Choroid plexus epithelial cell (primary cell): ENCODE data around the gene ANGPTL3.
"Not testable (repeated sequence)": the region's sequence is repeated elsewhere in the genome, so short reads cannot be mapped to it uniquely, and the experiment has no call there.

Experiments used
- DNase-seq: peaks from one replicate; pipeline ENCODE4 v3.0.0-alpha.2; 2010; ENCODE audit warnings: low read depth
- H3K4me3 ChIP-seq: 2 replicates; pipeline ENCODE4 v1.5.1; 2011; ENCODE audit warnings: low read depth, mild to moderate bottlenecking, control low read depth, low read length, moderate library complexity
- TF ChIP-seq, protein P1 (sequence below): conservative IDR thresholded peaks from 2 replicates; pipeline ENCODE4 v1.5.1; 2011; ENCODE audit warnings: low read depth, mild to moderate bottlenecking, control low read depth, inconsistent platforms, low read length, moderate library complexity

The ANGPTL3 gene, protein sequence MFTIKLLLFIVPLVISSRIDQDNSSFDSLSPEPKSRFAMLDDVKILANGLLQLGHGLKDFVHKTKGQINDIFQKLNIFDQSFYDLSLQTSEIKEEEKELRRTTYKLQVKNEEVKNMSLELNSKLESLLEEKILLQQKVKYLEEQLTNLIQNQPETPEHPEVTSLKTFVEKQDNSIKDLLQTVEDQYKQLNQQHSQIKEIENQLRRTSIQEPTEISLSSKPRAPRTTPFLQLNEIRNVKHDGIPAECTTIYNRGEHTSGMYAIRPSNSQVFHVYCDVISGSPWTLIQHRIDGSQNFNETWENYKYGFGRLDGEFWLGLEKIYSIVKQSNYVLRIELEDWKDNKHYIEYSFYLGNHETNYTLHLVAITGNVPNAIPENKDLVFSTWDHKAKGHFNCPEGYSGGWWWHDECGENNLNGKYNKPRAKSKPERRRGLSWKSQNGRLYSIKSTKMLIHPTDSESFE

GRCh38 chr1:62597281-62597680 lies at the start of gene ANGPTL3:
ANGPTL3 (plus strand) TSS chr1:62597520; CDS start chr1:62597567, 47 bp downstream.
- no peak within 1 kb of the TSS for H3K4me3 ChIP-seq
- TF ChIP-seq, protein P1, sequence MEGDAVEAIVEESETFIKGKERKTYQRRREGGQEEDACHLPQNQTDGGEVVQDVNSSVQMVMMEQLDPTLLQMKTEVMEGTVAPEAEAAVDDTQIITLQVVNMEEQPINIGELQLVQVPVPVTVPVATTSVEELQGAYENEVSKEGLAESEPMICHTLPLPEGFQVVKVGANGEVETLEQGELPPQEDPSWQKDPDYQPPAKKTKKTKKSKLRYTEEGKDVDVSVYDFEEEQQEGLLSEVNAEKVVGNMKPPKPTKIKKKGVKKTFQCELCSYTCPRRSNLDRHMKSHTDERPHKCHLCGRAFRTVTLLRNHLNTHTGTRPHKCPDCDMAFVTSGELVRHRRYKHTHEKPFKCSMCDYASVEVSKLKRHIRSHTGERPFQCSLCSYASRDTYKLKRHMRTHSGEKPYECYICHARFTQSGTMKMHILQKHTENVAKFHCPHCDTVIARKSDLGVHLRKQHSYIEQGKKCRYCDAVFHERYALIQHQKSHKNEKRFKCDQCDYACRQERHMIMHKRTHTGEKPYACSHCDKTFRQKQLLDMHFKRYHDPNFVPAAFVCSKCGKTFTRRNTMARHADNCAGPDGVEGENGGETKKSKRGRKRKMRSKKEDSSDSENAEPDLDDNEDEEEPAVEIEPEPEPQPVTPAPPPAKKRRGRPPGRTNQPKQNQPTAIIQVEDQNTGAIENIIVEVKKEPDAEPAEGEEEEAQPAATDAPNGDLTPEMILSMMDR = no peak
- DNase-seq = no peak

GRCh38 chr1:62561306-62561705 lies 36.0 kb upstream of the ANGPTL3 start:
- TF ChIP-seq, protein P1 = no peak
- H3K4me3 ChIP-seq = no peak overlapping the region
- no peak for DNase-seq

DNA sequence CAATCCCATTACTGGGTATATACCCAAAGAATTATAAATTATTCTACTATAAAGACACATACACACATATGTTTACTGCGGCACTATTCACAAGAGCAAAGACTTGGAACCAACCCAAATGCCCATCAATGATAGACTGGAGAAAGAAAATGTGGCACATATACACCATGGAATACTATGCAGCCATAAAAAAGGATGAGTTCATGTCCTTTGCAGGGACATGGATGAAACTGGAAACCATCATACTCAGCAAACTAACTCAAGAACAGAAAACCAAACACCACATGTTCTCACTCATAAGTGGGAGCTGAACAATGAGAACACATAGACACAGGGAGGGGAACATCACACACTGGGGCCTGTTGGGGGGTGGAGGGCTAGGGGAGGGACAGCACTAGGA lies 30.1 kb upstream of the ANGPTL3 start:
- not testable (repeated sequence) for DNase-seq

GRCh38 chr1:62567926-62568325 lies 29.4 kb upstream of the ANGPTL3 start:
- not testable (repeated sequence) for DNase-seq, H3K4me3 ChIP-seq

More for the DNA sequence above, 30.1 kb upstream of the ANGPTL3 start:
- not testable (repeated sequence) for H3K4me3 ChIP-seq

DNA sequence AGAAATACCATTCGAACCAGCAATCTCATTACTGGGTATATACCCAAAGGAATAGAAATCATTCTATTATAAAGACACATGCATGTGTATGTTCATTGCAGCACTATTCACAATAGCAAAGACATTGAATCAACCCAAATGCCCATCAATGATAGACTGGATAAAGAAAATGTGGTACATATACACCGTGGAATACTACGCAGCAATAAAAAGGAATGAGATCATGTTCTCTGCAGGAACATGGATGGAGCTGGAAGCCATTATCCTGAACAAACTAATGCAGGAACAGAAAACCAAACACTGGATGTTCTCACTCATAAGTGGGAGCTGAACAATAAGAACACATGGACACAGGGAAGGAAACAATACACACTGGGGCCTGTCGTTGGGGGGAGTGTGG lies 25.8 kb upstream of the ANGPTL3 start:
- not testable (repeated sequence) for H3K4me3 ChIP-seq, DNase-seq

DNA sequence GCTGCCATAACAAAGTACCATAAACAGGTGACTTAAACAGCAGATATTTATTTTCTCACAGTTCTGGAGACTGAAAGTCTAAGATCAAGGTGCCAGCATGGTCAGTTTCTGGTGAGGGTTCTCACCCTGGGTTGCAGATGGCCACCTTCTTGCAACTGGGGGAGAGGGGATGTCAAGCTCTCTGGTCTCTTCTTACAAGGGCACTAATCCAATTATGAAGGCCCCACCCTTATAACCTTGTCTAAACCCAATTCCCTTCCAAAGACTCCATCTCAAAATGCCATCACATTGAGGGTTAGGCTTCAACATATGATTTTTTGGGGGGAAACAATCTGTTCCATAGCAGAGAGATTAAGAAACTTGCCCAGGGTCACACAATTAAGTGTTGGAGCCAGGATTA lies 24.8 kb upstream of the ANGPTL3 start:
- no peak for DNase-seq
- no peak overlapping the region for H3K4me3 ChIP-seq
- TF ChIP-seq, protein P1 = no peak

DNA sequence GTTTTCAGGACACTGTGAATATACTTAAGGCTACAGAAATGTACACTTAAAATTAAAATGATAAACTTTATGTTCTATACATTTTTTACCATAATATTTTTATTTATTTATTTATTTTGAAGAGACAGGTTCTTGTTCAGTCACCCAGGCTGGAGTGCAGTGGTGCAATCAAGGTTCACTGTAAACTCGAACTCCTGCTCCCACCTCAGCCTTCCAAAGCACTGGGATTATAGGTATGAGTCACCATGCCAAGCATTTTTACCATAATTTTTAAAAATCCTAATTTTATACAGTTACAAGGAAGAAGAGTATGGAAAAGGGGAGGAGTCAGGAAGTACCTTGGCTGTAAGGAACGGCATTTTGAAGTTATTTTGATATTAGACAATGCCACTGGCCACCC lies 23.6 kb upstream of the ANGPTL3 start:
- DNase-seq = no peak
- TF ChIP-seq, protein P1 = no peak
- H3K4me3 ChIP-seq = no peak overlapping the region

GRCh38 chr1:62585469-62586155 lies 11.7 kb upstream of the ANGPTL3 start:
- TF ChIP-seq, protein P1 = no peak

More at GRCh38 chr1:62585469-62586155, 11.7 kb upstream of the ANGPTL3 start:
- no peak overlapping the region for H3K4me3 ChIP-seq
- no peak for DNase-seq
